Cardiac muscle cell (in vitro differentiated cells and primary cell): ENCODE measurements around the gene NFYB. TPM values are rescaled to one million over a fixed set of nuclear protein-coding genes. Genes with fewer than 3 reads are reported as not detected.

Experiments used
- DNase-seq, 2 donors: peaks; one replicate each; pipeline versions ENCODE4 v3.0.0 to v3.0.0-alpha.2; 2010 to 2017; ENCODE audit warnings: low read depth in 1 of 2, low spot score in 1 of 2
- H3K27ac ChIP-seq: fragments of 200-600 bp; sonication (generic); 2 replicates; pipeline ENCODE4 v1.5.1; 2016
- H3K27me3 ChIP-seq: fragments of 200-600 bp; sonication (generic); 2 replicates; pipeline ENCODE4 v1.6.0; 2016; ENCODE audit warnings: control low read depth
- H3K36me3 ChIP-seq: fragments of 200-600 bp; sonication (generic); 2 replicates; pipeline ENCODE4 v1.5.1; 2016; ENCODE audit warnings: control low read depth
- H3K4me1 ChIP-seq: fragments of 200-600 bp; sonication (generic); 2 replicates; pipeline ENCODE4 v1.8.1; 2017; ENCODE audit warnings: low read depth, mild to moderate bottlenecking, mixed run types
- H3K4me3 ChIP-seq: fragments of 200-600 bp; sonication (generic); 2 replicates; pipeline ENCODE4 v1.5.1; 2016; ENCODE audit warnings: mild to moderate bottlenecking
- H3K9me3 ChIP-seq: fragments of 200-600 bp; sonication (generic); 2 replicates; pipeline ENCODE4 v1.5.1; 2017; ENCODE audit warnings: low read depth, mild to moderate bottlenecking, control low read depth
- CTCF ChIP-seq: IDR thresholded peaks from 2 replicates; pipeline ENCODE4 v1.5.1; 2012; ENCODE audit warnings: low read depth, mild to moderate bottlenecking, low read length
- polyA plus RNA-seq: library from polyadenylated mRNA; unstranded; fragments of >200 nt; fragmentation: Nextera tagmentation; extraction: Ambion mirVana; gene quantifications from 2 replicates; pipeline ENCODE4 v1.2.1, GENCODE V29; 2016
- total RNA-seq: library from RNA; depleted of rRNA; stranded (reverse); fragments of >200 nt; gene quantifications from 2 replicates; pipeline ENCODE4 v1.2.3, GENCODE V29; 2016

Gene NFYB
- total and polyA plus RNA-seq, 2 experiments from 2014 or later, result 115 to 150 TPM

- H3K27me3 ChIP-seq, result no peaks in the 10 kb centered on the region
- no peak overlapping the region for H3K27ac ChIP-seq
- no peaks in the 10 kb centered on the region for H3K4me1 ChIP-seq
- no peaks in the 10 kb centered on the region for H3K9me3 ChIP-seq
- H3K36me3 ChIP-seq, result peaks cover 57% of the 10 kb centered on the region
- no peak overlapping the region for H3K4me3 ChIP-seq
- no peak for DNase-seq
- no peak for TF ChIP-seq CTCF
Measured at GRCh38 chr12:104094284-104094683, 43.7 kb downstream of the NFYB start.

GRCh38 chr12:104091136-104091535, 46.9 kb downstream of the NFYB start:
- Histone ChIP-seq H3K4me3 (no peak overlapping the region), H3K27me3 (no peaks in the 10 kb centered on the region), H3K9me3 (no peaks in the 10 kb centered on the region), H3K27ac (peak overlapping the region; percentile 83), H3K36me3 (peaks cover 45% of the 10 kb centered on the region), H3K4me1 (no peaks in the 10 kb centered on the region)
- no peak for TF ChIP-seq CTCF
- peak in 1 of 2 donors; percentile 25 for DNase-seq

- no peak overlapping the region for H3K4me3 ChIP-seq
- H3K27me3 ChIP-seq, result no peaks in the 10 kb centered on the region
- H3K4me1 ChIP-seq, result no peaks in the 10 kb centered on the region
- DNase-seq, result peak in 1 of 2 donors; percentile 34
- H3K27ac ChIP-seq, result peak overlapping the region; percentile 83
- H3K9me3 ChIP-seq, result no peaks in the 10 kb centered on the region
- no peak for TF ChIP-seq CTCF
- H3K36me3 ChIP-seq, result peaks cover 41% of the 10 kb centered on the region
Measured at GRCh38 chr12:104090685-104091084, 47.3 kb downstream of the NFYB start.

GRCh38 chr12:104083769-104084475, 54.1 kb downstream of the NFYB start:
- no peak for TF ChIP-seq CTCF
- Histone ChIP-seq H3K4me1 (peaks cover 4% of the 10 kb centered on the region), H3K36me3 (peaks cover 23% of the 10 kb centered on the region), H3K9me3 (no peaks in the 10 kb centered on the region), H3K27ac (no peak overlapping the region), H3K27me3 (no peaks in the 10 kb centered on the region), H3K4me3 (no peak overlapping the region)
- no peak for DNase-seq

GRCh38 chr12:104080764-104081163, 57.2 kb downstream of the NFYB start:
- no peak overlapping the region for H3K4me3 ChIP-seq
- TF ChIP-seq CTCF, result no peak
- H3K4me1 ChIP-seq, result peaks cover 4% of the 10 kb centered on the region

More at GRCh38 chr12:104080764-104081163, 57.2 kb downstream of the NFYB start:
- DNase-seq, result no peak
- no peak overlapping the region for H3K27ac ChIP-seq
- no peaks in the 10 kb centered on the region for H3K9me3 ChIP-seq
- H3K27me3 ChIP-seq, result no peaks in the 10 kb centered on the region
- peaks cover 10% of the 10 kb centered on the region for H3K36me3 ChIP-seq
